Pancreas (tissue), 10 donors: ENCODE data around the gene VPS18. TPM values are rescaled to one million over a fixed set of nuclear protein-coding genes. Genes with fewer than 3 reads are reported as not detected.
A peak's percentile ranks its signal among the peaks of the same experiment; 100 is the strongest.

ENCODE experiments used
- ATAC-seq, 4 donors: fragments of 200-7000 bp; cut with Tn5 transposase; one replicate each; pipeline versions ENCODE4 v1.8.0 to v1.9.1; 2020; ENCODE audit warnings: mild to moderate bottlenecking in 4 of 4, moderate library complexity in 4 of 4
- DNase-seq, 6 donors: peaks; one replicate each; pipeline ENCODE4 v3.0.0-alpha.2; 2020
- FAIRE-seq: peaks from 2 replicates; lab custom pipeline; 2012; peaks lifted over from hg19 to GRCh38; lab: Jason Lieb, UNC
- H3K27ac ChIP-seq, 4 donors: fragments of 200-600 bp; sonication (generic); 1 replicate in 3 of 4; 2 replicates in 1 of 4; pipeline versions ENCODE4 v1.5.0 to v1.8.0; 2020
- H3K27me3 ChIP-seq, 4 donors: fragments of 200-600 bp; one replicate each; pipeline ENCODE4 v1.8.0; 2021
- H3K36me3 ChIP-seq, 3 donors: fragments of 200-600 bp; sonication (generic) in 1 of 3; one replicate each; pipeline versions ENCODE4 v1.5.0 to v1.8.0; 2020 to 2021
- H3K4me1 ChIP-seq, 3 donors: fragments of 200-600 bp; one replicate each; pipeline ENCODE4 v1.8.0; 2021
- H3K4me3 ChIP-seq, 4 donors: fragments of 200-600 bp; sonication (generic) in 2 of 4; one replicate each; pipeline versions ENCODE4 v1.5.0 to v1.8.0; 2020 to 2021
- H3K9me3 ChIP-seq, 4 donors: fragments of 200-600 bp; one replicate each; pipeline ENCODE4 v1.8.0; 2021
- CTCF ChIP-seq, 4 donors: fragments of 200-600 bp; sonication (generic) in 3 of 4; IDR thresholded peaks; one replicate each; pipeline versions ENCODE4 v1.5.0 to v1.8.0; 2021; ENCODE audit warnings: antibody characterized with exemption in 4 of 4
- WGBS, 2 donors: extraction: QIAGEN DNeasy Blood & Tissue Kit; methylation state at CpG; one replicate each; pipeline ENCODE4 v1.1.7; 2013; 5-methylcytosine and 5-hydroxymethylcytosine counted together
- intact Hi-C, 3 donors: fragments of 100-400 bp; cut with DNase I; formaldehyde crosslinking; loops; one replicate each; pipeline versions ENCODE4 v1.11.1 to v1.14.2; 2022
- polyA plus RNA-seq, 2 donors: library from polyadenylated mRNA; stranded (reverse); fragments of 200-250 nt; gene quantifications; one replicate each; pipeline ENCODE4 v1.2.3, GENCODE V29; 2013
- total RNA-seq, 6 donors: library from RNA; stranded (reverse); fragmentation: NEBNext Ultra II Directional in 4 of 6; extraction: Animal tissue kit (Norgen Biotek cat#: 25700) in 4 of 6; gene quantifications; one replicate each; pipeline versions ENCODE4 v1.2.1 to v1.2.4, GENCODE V29; 2021 to 2023
- donor health status: healthy with polysubstance abuse.
- donor health status: DM: no; HTN: no; CAD: no; lungs with moderate emphysema.
- donor health status: DM: no; HTN: no; CAD: no.
- donor health status: control.
- donor health status: control.
- donor health status: Bipolar disorder and iron deficiency.
- donor health status: DM: yes; HTN: yes; CAD: no.
- donor health status: DM: no; HTN: no; CAD: no.
- donor health status: DM: no; HTN: no; CAD: no.
- donor health status: DM: yes; HTN: yes; CAD: no.

Gene VPS18
- total and polyA plus RNA-seq, 8 donors, result 4.4 to 12.5 (median 6.8) TPM

GRCh38 chr15:40921949-40922607 is 27.8 kb downstream of the VPS18 start:
- FAIRE-seq (no peak), DNase-seq (no peak), ATAC-seq (no peak)
- intact Hi-C loops, result no loop called here
- H3K27ac ChIP-seq, result no peak overlapping the region
- H3K9me3 ChIP-seq, result no peaks in the 10 kb centered on the region
- H3K36me3 ChIP-seq, result no peaks in the 10 kb centered on the region
- peaks cover 0 to 5% (median 0%) of the 10 kb centered on the region in 3 donors for H3K4me1 ChIP-seq
- peaks cover 0 to 3% (median 0%) of the 10 kb centered on the region in 4 donors for H3K27me3 ChIP-seq
- WGBS, 2 donors, result 58 to 76% methylated on average over 5 of the region's 5 CpGs
- TF ChIP-seq CTCF (IDR thresholded peaks at IDR 0.05), result no peak
- H3K4me3 ChIP-seq, result no peak overlapping the region

- 62 to 70% methylated on average over 10 of the region's 10 CpGs for WGBS, 2 donors
- Histone ChIP-seq H3K4me3 (no peak overlapping the region), H3K36me3 (no peaks in the 10 kb centered on the region), H3K27me3 (peaks cover 0 to 4% (median 2%) of the 10 kb centered on the region in 4 donors), H3K27ac (no peak overlapping the region), H3K9me3 (no peaks in the 10 kb centered on the region), H3K4me1 (peaks cover 0 to 10% (median 1%) of the 10 kb centered on the region in 3 donors)
- TF ChIP-seq CTCF (IDR thresholded peaks at IDR 0.05), result no peak
- DNase-seq, result no peak
- intact Hi-C loops, result no loop called here
- ATAC-seq, result no peak
- FAIRE-seq, result no peak
Observed at GRCh38 chr15:40922608-40923005, 28.4 kb downstream of the VPS18 start.

GRCh38 chr15:40923551-40923950 is 29.3 kb downstream of the VPS18 start:
- FAIRE-seq (no peak), DNase-seq (no peak), ATAC-seq (no peak)
- no peak for TF ChIP-seq CTCF (IDR thresholded peaks at IDR 0.05)
- H3K9me3 ChIP-seq, result no peaks in the 10 kb centered on the region
- H3K27ac ChIP-seq, result no peak overlapping the region
- H3K36me3 ChIP-seq, result no peaks in the 10 kb centered on the region
- peaks cover 7 to 16% (median 9%) of the 10 kb centered on the region in 3 donors for H3K4me1 ChIP-seq
- WGBS, 2 donors, result 88 to 89% methylated on average over 9 of the region's 9 CpGs
- H3K4me3 ChIP-seq, result no peak overlapping the region
- intact Hi-C loops, result no loop called here
- H3K27me3 ChIP-seq, result peaks cover 0 to 11% (median 2%) of the 10 kb centered on the region in 4 donors

GRCh38 chr15:40925495-40925862 is 31.2 kb downstream of the VPS18 start:
- H3K9me3 ChIP-seq, result no peaks in the 10 kb centered on the region
- DNase-seq, result peak in 1 of 6 donors; percentile 55
- WGBS, 2 donors, result 21 to 32% methylated on average over 30 of the region's 30 CpGs
- no peak overlapping the region for H3K27ac ChIP-seq
- ATAC-seq, result no peak
- H3K27me3 ChIP-seq, result peaks cover 0 to 11% (median 2%) of the 10 kb centered on the region in 4 donors
- no peaks in the 10 kb centered on the region for H3K36me3 ChIP-seq
- FAIRE-seq, result no peak
- peak overlapping the region in 1 of 4 donors; percentile 25 for H3K4me3 ChIP-seq
- intact Hi-C loops, result no loop called here
- peaks cover 12 to 29% (median 27%) of the 10 kb centered on the region in 3 donors for H3K4me1 ChIP-seq
- TF ChIP-seq CTCF (IDR thresholded peaks at IDR 0.05), result no peak
